Karpas-422 (cell line): Measurements from ENCODE around the gene SLC35D2. TPM values are rescaled to one million over a fixed set of nuclear protein-coding genes. Genes with fewer than 3 reads are reported as not detected.

Source experiments
- DNase-seq: peaks from one replicate; pipeline ENCODE4 v3.0.0-alpha.2; 2015
- H2AFZ ChIP-seq: fragments of 200-600 bp; sonication (generic); 2 replicates; pipeline ENCODE4 v1.6.1; 2014; ENCODE audit warnings: antibody characterized with exemption, low read length, mixed read lengths
- H3K27ac ChIP-seq: fragments of 200-600 bp; sonication (generic); 2 replicates; pipeline ENCODE4 v1.5.1; 2014; ENCODE audit warnings: mild to moderate bottlenecking, low read length, moderate library complexity
- H3K27me3 ChIP-seq: fragments of 200-600 bp; sonication (generic); 2 replicates; pipeline ENCODE4 v1.6.1; 2014; ENCODE audit warnings: low read length, mixed read lengths
- H3K36me3 ChIP-seq: fragments of 200-600 bp; sonication (generic); 2 replicates; pipeline ENCODE4 v1.6.1; 2014; ENCODE audit warnings: low read length, mixed read lengths; ENCODE audit not compliant: insufficient read depth
- H3K4me1 ChIP-seq: fragments of 200-600 bp; sonication (generic); 2 replicates; pipeline ENCODE4 v1.6.1; 2014; ENCODE audit warnings: mild to moderate bottlenecking, low read length, mixed read lengths
- H3K4me2 ChIP-seq: fragments of 200-600 bp; sonication (generic); 2 replicates; pipeline ENCODE4 v1.6.1; 2014; ENCODE audit warnings: low read length, low read depth, mild to moderate bottlenecking; ENCODE audit not compliant: poor library complexity, severe bottlenecking
- H3K4me3 ChIP-seq: fragments of 200-600 bp; sonication (generic); 2 replicates; pipeline ENCODE4 v1.5.1; 2014; ENCODE audit warnings: mild to moderate bottlenecking, antibody characterized with exemption, low read length, mixed read lengths
- H3K79me2 ChIP-seq: fragments of 200-600 bp; sonication (generic); 2 replicates; pipeline ENCODE4 v1.6.1; 2014; ENCODE audit warnings: mild to moderate bottlenecking, low read length, mixed read lengths
- H3K9ac ChIP-seq: fragments of 200-600 bp; sonication (generic); 2 replicates; pipeline ENCODE4 v1.6.0; 2014; ENCODE audit warnings: low read length
- H3K9me2 ChIP-seq: fragments of 200-600 bp; sonication (generic), shearing (Covaris generic); replicated peaks from 2 replicates; pipeline ENCODE4 v1.6.0; 2014; ENCODE audit warnings: mild to moderate bottlenecking, low read length, moderate library complexity; ENCODE audit not compliant: insufficient read depth
- H3K9me3 ChIP-seq: fragments of 300-700, 200-600 bp; sonication (generic); 2 replicates; pipeline ENCODE4 v1.6.1; 2014; ENCODE audit warnings: low read length, mixed read lengths
- H4K20me1 ChIP-seq: fragments of 200-600 bp; sonication (generic); 2 replicates; pipeline ENCODE4 v1.6.1; 2014; ENCODE audit warnings: mild to moderate bottlenecking, antibody characterized with exemption, low read length, low read depth; ENCODE audit not compliant: insufficient read depth
- total RNA-seq: library from RNA; depleted of rRNA; stranded (reverse); fragments of >200 nt; shearing (Covaris generic); gene quantifications from 2 replicates; pipeline ENCODE4 v1.2.3, GENCODE V29; 2014; ENCODE audit warnings: low replicate concordance

Gene SLC35D2
- total RNA-seq, 1 experiment from 2014 or later = 1.9 TPM

DNA sequence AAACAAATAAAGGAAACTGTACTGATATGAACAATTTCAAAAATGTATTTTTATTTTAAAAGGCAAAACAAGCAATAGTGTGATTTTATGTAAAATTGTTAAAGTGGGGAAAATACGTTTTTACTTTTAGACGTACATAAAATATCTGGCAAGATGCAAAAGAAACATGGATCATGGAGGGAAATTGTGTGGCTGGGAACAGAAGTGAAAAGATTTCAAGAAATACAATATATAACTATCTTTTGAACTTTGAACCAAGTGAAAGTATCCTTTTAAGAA is 36.1 kb upstream of the SLC35D2 start:
- Histone ChIP-seq H3K9me2 (no peaks in the 10 kb centered on the region), H3K4me2 (peak overlapping the region; percentile 84), H3K79me2 (peaks cover 36% of the 10 kb centered on the region), H3K9me3 (no peaks in the 10 kb centered on the region), H3K4me3 (peak overlapping the region; percentile 99), H2AFZ (peak overlapping the region; percentile 61; the same call in 1 of the 2 replicates), H3K36me3 (no peaks in the 10 kb centered on the region), H3K27ac (peak overlapping the region; percentile 82), H4K20me1 (peaks cover 7% of the 10 kb centered on the region; the same call in 1 of the 2 replicates), H3K4me1 (peaks cover 40% of the 10 kb centered on the region), H3K9ac (peak overlapping the region; percentile 86), H3K27me3 (no peaks in the 10 kb centered on the region)
- no peak for DNase-seq

DNA sequence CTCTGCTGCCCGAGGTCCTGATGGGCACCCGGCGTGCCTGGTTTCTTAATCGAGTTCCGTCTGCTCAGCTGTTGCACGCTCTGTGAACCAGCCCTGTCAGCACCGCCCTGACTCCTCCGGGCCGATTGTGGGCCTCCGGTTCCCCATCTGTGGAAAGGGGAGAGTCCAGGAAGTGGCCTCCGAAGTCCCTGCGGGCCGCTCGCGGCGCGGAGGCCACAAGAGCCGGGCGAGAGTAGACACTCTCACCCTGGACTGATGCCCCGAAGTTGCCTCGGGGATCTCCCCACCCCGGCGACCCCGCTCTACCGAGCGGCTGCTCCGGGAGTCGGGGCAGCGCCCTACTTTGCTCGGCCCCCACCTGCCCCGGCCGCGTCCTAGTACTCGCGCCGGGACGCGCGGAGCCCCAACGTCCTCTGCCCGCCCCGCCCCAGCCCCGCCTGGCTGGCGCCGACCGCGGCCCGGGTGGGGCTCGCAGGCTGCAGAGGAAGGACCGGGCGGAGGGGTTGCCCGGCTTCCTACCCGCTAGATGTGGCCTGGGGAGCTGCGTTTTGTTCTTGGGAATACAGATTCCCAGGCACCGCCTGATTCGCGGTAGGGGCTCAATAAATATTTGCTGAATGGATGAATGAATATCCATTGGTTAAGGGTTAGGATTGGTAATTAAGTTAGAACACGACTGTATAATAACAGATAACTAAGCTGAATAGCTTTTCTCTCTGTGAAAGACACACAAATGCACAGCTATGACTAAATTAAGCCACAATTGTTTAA is 35.6 kb upstream of the SLC35D2 start:
- Histone ChIP-seq H3K9ac (peak overlapping the region; percentile 86), H3K9me3 (no peaks in the 10 kb centered on the region), H3K4me3 (peak overlapping the region; percentile 99), H3K4me1 (peaks cover 46% of the 10 kb centered on the region), H3K27me3 (no peaks in the 10 kb centered on the region), H3K4me2 (peak overlapping the region; percentile 84), H3K9me2 (no peaks in the 10 kb centered on the region), H2AFZ (peak overlapping the region; percentile 61), H3K27ac (peak overlapping the region; percentile 82), H4K20me1 (peaks cover 7% of the 10 kb centered on the region; the same call in 1 of the 2 replicates), H3K36me3 (no peaks in the 10 kb centered on the region), H3K79me2 (peaks cover 41% of the 10 kb centered on the region)
- DNase-seq = peak; percentile 92

- Histone ChIP-seq H3K9me3 (no peaks in the 10 kb centered on the region), H3K36me3 (no peaks in the 10 kb centered on the region), H4K20me1 (peaks cover 7% of the 10 kb centered on the region; the same call in 1 of the 2 replicates), H3K27me3 (no peaks in the 10 kb centered on the region), H3K9ac (peak within 1 kb of the TSS; percentile 96), H3K27ac (peak within 1 kb of the TSS; percentile 90), H2AFZ (no peak within 1 kb of the TSS), H3K4me1 (peaks cover 54% of the 10 kb centered on the region), H3K4me2 (peak within 1 kb of the TSS; percentile 94), H3K79me2 (peaks cover 49% of the 10 kb centered on the region), H3K4me3 (peak within 1 kb of the TSS; percentile 99), H3K9me2 (no peaks in the 10 kb centered on the region)
- peak; percentile 98 for DNase-seq
Observed at GRCh38 chr9:96418083-96418919, 34.8 kb upstream of the SLC35D2 start, which contains the start of gene ZNF367. Gene ZNF367 (minus strand): TSS chr9:96418370. CDS start chr9:96418032, 338 bp downstream.

DNA sequence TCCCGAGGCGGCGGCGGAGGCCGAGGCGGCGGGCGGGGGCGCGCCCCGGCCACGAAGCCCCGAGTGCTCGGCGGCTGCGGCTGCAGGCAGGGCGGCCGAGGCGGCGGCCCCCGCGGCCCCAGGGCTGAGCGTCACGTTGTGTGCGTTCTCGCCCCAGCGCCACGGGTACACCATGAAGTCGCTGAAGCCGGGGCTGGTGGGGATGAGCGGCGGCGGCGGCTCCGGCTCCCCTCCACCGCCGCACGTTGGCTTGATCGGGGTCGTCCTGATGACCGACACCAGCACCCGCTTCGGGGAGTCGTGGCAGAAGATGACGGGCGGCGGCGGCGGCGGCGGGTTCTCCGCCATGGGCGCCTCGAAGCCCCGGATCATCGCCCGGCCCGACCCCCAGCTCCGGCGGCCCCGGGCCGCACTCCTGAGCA is 34.2 kb upstream of the SLC35D2 start:
- no peaks in the 10 kb centered on the region for H3K9me2 ChIP-seq
- peaks cover 56% of the 10 kb centered on the region for H3K79me2 ChIP-seq
- no peaks in the 10 kb centered on the region; the same call in 1 of the 2 replicates for H3K36me3 ChIP-seq
- H3K27ac ChIP-seq = peak overlapping the region; percentile 90
- H3K9me3 ChIP-seq = no peaks in the 10 kb centered on the region
- peaks cover 60% of the 10 kb centered on the region for H3K4me1 ChIP-seq
- H3K9ac ChIP-seq = peak overlapping the region; percentile 96
- H4K20me1 ChIP-seq = peaks cover 7% of the 10 kb centered on the region; the same call in 1 of the 2 replicates
- peak overlapping the region; percentile 88 for H3K4me2 ChIP-seq
- no peak overlapping the region for H2AFZ ChIP-seq
- DNase-seq = no peak
- H3K27me3 ChIP-seq = no peaks in the 10 kb centered on the region
- peak overlapping the region; percentile 99 for H3K4me3 ChIP-seq

GRCh38 chr9:96417051-96417586 is 33.6 kb upstream of the SLC35D2 start:
- H3K27ac ChIP-seq = peak overlapping the region; percentile 77
- H3K4me1 ChIP-seq = peaks cover 63% of the 10 kb centered on the region
- H3K9ac ChIP-seq = peak overlapping the region; percentile 83
- H3K27me3 ChIP-seq = no peaks in the 10 kb centered on the region
- H3K4me2 ChIP-seq = peak overlapping the region; percentile 94
- no peaks in the 10 kb centered on the region for H3K9me2 ChIP-seq
- H3K9me3 ChIP-seq = no peaks in the 10 kb centered on the region
- peaks cover 7% of the 10 kb centered on the region; the same call in 1 of the 2 replicates for H4K20me1 ChIP-seq
- no peak overlapping the region for H2AFZ ChIP-seq
- DNase-seq = peak; percentile 94
- H3K79me2 ChIP-seq = peaks cover 61% of the 10 kb centered on the region
- peak overlapping the region; percentile 92 for H3K4me3 ChIP-seq
- H3K36me3 ChIP-seq = no peaks in the 10 kb centered on the region; the same call in 1 of the 2 replicates

GRCh38 chr9:96413302-96414221 is 30.1 kb upstream of the SLC35D2 start:
- peak overlapping the region; percentile 52 for H3K9ac ChIP-seq
- H3K27me3 ChIP-seq = no peaks in the 10 kb centered on the region
- no peak overlapping the region for H2AFZ ChIP-seq
- H3K4me2 ChIP-seq = peak overlapping the region; percentile 57
- H3K79me2 ChIP-seq = peaks cover 88% of the 10 kb centered on the region
- peaks cover 15% of the 10 kb centered on the region; the same call in 1 of the 2 replicates for H3K36me3 ChIP-seq
- peak; percentile 83 for DNase-seq
- H3K27ac ChIP-seq = peak overlapping the region; percentile 95
- peaks cover 7% of the 10 kb centered on the region; the same call in 1 of the 2 replicates for H4K20me1 ChIP-seq
- H3K4me3 ChIP-seq = peak overlapping the region; percentile 37
- no peaks in the 10 kb centered on the region for H3K9me2 ChIP-seq
- no peaks in the 10 kb centered on the region for H3K9me3 ChIP-seq
- peaks cover 44% of the 10 kb centered on the region for H3K4me1 ChIP-seq

- H3K4me3 ChIP-seq = no peak overlapping the region
- peaks cover 44% of the 10 kb centered on the region for H3K4me1 ChIP-seq
- no peaks in the 10 kb centered on the region for H3K9me3 ChIP-seq
- no peak overlapping the region for H2AFZ ChIP-seq
- H3K36me3 ChIP-seq = peaks cover 19% of the 10 kb centered on the region; the same call in 1 of the 2 replicates
- peak overlapping the region; percentile 95 for H3K27ac ChIP-seq
- DNase-seq = no peak
- H4K20me1 ChIP-seq = peaks cover 7% of the 10 kb centered on the region; the same call in 1 of the 2 replicates
- no peaks in the 10 kb centered on the region for H3K9me2 ChIP-seq
- H3K27me3 ChIP-seq = no peaks in the 10 kb centered on the region
- no peak overlapping the region for H3K9ac ChIP-seq
- peaks cover 91% of the 10 kb centered on the region for H3K79me2 ChIP-seq
- H3K4me2 ChIP-seq = peak overlapping the region; percentile 57
Observed at GRCh38 chr9:96412174-96412913, 28.8 kb upstream of the SLC35D2 start.
